SK-N-SH (cell line): ENCODE measurements around the gene HTR7. TPM values are rescaled to one million over a fixed set of nuclear protein-coding genes. Genes with fewer than 3 reads are reported as not detected.

Experiments used
- CTCF ChIA-PET: fragments of 300-600, 350-600 bp; formaldehyde crosslinking; extraction: SDS; loops from one replicate; lab custom pipeline; 2021; lab: Yijun Ruan, JAX
- POLR2A ChIA-PET: fragments of 350-600 bp; sonication (Branson Sonifier 250); formaldehyde crosslinking; extraction: SDS; loops from one replicate; lab custom pipeline; 2020; ENCODE audit warnings: antibody characterized with exemption, inconsistent platforms; lab: Yijun Ruan, JAX
- DNase-seq: peaks from one replicate; pipeline ENCODE4 v3.0.0; 2012
- H2AFZ ChIP-seq: fragments of 200-600 bp; sonication (generic); 2 replicates; pipeline ENCODE4 v1.8.1; 2016; ENCODE audit warnings: antibody characterized with exemption, mild to moderate bottlenecking, low read depth
- H3F3A ChIP-seq: fragments of 200-600 bp; sonication (generic); replicated peaks from 2 replicates; pipeline ENCODE3; 2016; ENCODE audit warnings: antibody characterized with exemption, mild to moderate bottlenecking; ENCODE audit not compliant: insufficient read depth
- H3K27ac ChIP-seq, 2 experiments: fragments of 200-500 bp in 1 of 2; fragments of 200-600 bp in 1 of 2; sonication (Bioruptor generic) in 1 of 2; sonication (generic), shearing (Covaris generic) in 1 of 2; 2 replicates each; pipeline versions ENCODE4 v1.5.1 to v1.6.1; 2014 to 2016; ENCODE audit warnings: low read depth in 2 of 2, inconsistent platforms in 1 of 2, low read length in 1 of 2, mild to moderate bottlenecking in 1 of 2, mixed read lengths in 1 of 2
- H3K27me3 ChIP-seq: fragments of 200-600 bp; sonication (generic), shearing (Covaris generic); 2 replicates; pipeline ENCODE4 v1.6.1; 2016; ENCODE audit warnings: mixed run types; ENCODE audit not compliant: insufficient read depth
- H3K36me3 ChIP-seq, 2 experiments: fragments of 200-500 bp in 1 of 2; fragments of 200-600 bp in 1 of 2; sonication (Bioruptor generic) in 1 of 2; sonication (generic) in 1 of 2; replicated peaks in 1 of 2; 2 replicates each; pipeline versions ENCODE3 to v1.5.1; 2014 to 2016; ENCODE audit warnings: low read length in 1 of 2, mild to moderate bottlenecking in 1 of 2; ENCODE audit not compliant: insufficient read depth in 2 of 2, control insufficient read depth in 1 of 2
- H3K4me1 ChIP-seq, 2 experiments: fragments of 200-500 bp in 1 of 2; fragments of 200-600 bp in 1 of 2; sonication (Bioruptor generic) in 1 of 2; sonication (generic), shearing (Covaris generic) in 1 of 2; 2 replicates each; pipeline versions ENCODE4 v1.5.1 to v1.6.1; 2014 to 2016; ENCODE audit warnings: low read depth in 1 of 2, low read length in 1 of 2, mixed run types in 1 of 2; ENCODE audit not compliant: insufficient read depth in 2 of 2, control insufficient read depth in 1 of 2
- H3K4me2 ChIP-seq: fragments of 200-600 bp; sonication (generic), shearing (Covaris generic); 2 replicates; pipeline ENCODE4 v1.6.1; 2017; ENCODE audit warnings: mixed run types
- H3K4me3 ChIP-seq, 2 experiments: fragments of 200-500 bp in 1 of 2; fragments of 200-600 bp in 1 of 2; sonication (Bioruptor generic) in 1 of 2; sonication (generic), shearing (Covaris generic) in 1 of 2; 2 replicates each; pipeline versions ENCODE4 v1.5.1 to v1.8.1; 2014 to 2016; ENCODE audit warnings: low read depth in 2 of 2, inconsistent platforms in 1 of 2, low read length in 1 of 2, mild to moderate bottlenecking in 1 of 2, mixed read lengths in 1 of 2, moderate library complexity in 1 of 2
- H3K79me2 ChIP-seq: fragments of 200-600 bp; sonication (generic); 2 replicates; pipeline ENCODE4 v1.8.1; 2017; ENCODE audit warnings: mild to moderate bottlenecking; ENCODE audit not compliant: insufficient read depth
- H3K9ac ChIP-seq: fragments of 200-600 bp; sonication (generic); 2 replicates; pipeline ENCODE4 v1.6.1; 2017; ENCODE audit warnings: mixed run types
- H3K9me2 ChIP-seq: fragments of 200-600 bp; sonication (generic); 2 replicates; pipeline ENCODE4 v1.6.1; 2017; ENCODE audit warnings: mixed run types
- H3K9me3 ChIP-seq: fragments of 200-600 bp; sonication (generic); 2 replicates; pipeline ENCODE4 v1.6.1; 2017; ENCODE audit warnings: mixed run types, mild to moderate bottlenecking, moderate library complexity
- H4K20me1 ChIP-seq: fragments of 200-600 bp; sonication (generic); 2 replicates; pipeline ENCODE4 v1.6.1; 2017; ENCODE audit warnings: mild to moderate bottlenecking, mixed run types; ENCODE audit not compliant: insufficient read depth
- ELF1 ChIP-seq: IDR thresholded peaks from 2 replicates; pipeline ENCODE4 v1.4.0; 2012
- EZH2phosphoT487 ChIP-seq: fragments of 200-600 bp; sonication (generic); IDR thresholded peaks from 2 replicates; pipeline ENCODE4 v1.6.1; 2017; ENCODE audit warnings: low read depth, mixed run types, mild to moderate bottlenecking, antibody characterized with exemption, moderate library complexity, borderline replicate concordance
- FOXJ3 ChIP-seq: sonication (generic); formaldehyde crosslinking; IDR thresholded peaks from 2 replicates; pipeline ENCODE4 v1.5.1; 2020; ENCODE audit warnings: mild to moderate bottlenecking, missing genetic modification reagents
- GABPA ChIP-seq: IDR thresholded peaks from 2 replicates; pipeline ENCODE4 v1.4.0; 2012; ENCODE audit warnings: low read depth, mild to moderate bottlenecking
- GATA2 ChIP-seq: sonication (generic); formaldehyde crosslinking; IDR thresholded peaks from 2 replicates; pipeline ENCODE4 v1.5.0; 2020; ENCODE audit warnings: mild to moderate bottlenecking, missing genetic modification reagents
- MEF2A ChIP-seq: IDR thresholded peaks from 2 replicates; pipeline ENCODE4 v1.4.0; 2012; ENCODE audit warnings: low read depth, borderline replicate concordance
- MXI1 ChIP-seq: IDR thresholded peaks from 2 replicates; pipeline ENCODE4 v1.6.1; 2012; ENCODE audit warnings: mild to moderate bottlenecking, low read depth, low read length, improper control_type of control experiment
- NRF1 ChIP-seq: IDR thresholded peaks from 2 replicates; pipeline ENCODE4 v1.6.1; 2012; ENCODE audit warnings: low read depth, mild to moderate bottlenecking, low read length
- PBX3 ChIP-seq: IDR thresholded peaks from 2 replicates; pipeline ENCODE4; 2012
- POLR2AphosphoS5 ChIP-seq: IDR thresholded peaks from 2 replicates; pipeline ENCODE4 v1.6.1; 2012; ENCODE audit warnings: low read depth, low read length
- RCOR1 ChIP-seq: fragments of 150-350 bp; IDR thresholded peaks from 2 replicates; pipeline ENCODE4 v1.6.1; 2017; ENCODE audit warnings: antibody characterized with exemption, low read length
- RFX5 ChIP-seq: IDR thresholded peaks from 2 replicates; pipeline ENCODE4 v1.6.1; 2012; ENCODE audit warnings: mild to moderate bottlenecking, improper control_type of control experiment, low read length
- RXRA ChIP-seq: IDR thresholded peaks from 2 replicates; pipeline ENCODE4 v1.4.0; 2012; ENCODE audit warnings: low read depth, mild to moderate bottlenecking, borderline replicate concordance
- TAF1 ChIP-seq: IDR thresholded peaks from 2 replicates; pipeline ENCODE4 v1.6.1; 2012; ENCODE audit warnings: low read depth, mild to moderate bottlenecking, low read length, moderate library complexity, borderline replicate concordance
- TCF12 ChIP-seq: IDR thresholded peaks from 2 replicates; pipeline ENCODE4 v1.4.0; 2012
- YY1 ChIP-seq: IDR thresholded peaks from 2 replicates; pipeline ENCODE4 v1.4.0; 2012; ENCODE audit warnings: low read depth, mild to moderate bottlenecking
- WGBS: methylation state at CpG from one replicate; pipeline ENCODE4 v1.1.6; 2017; ENCODE audit warnings: low lambda C conversion rate; 5-methylcytosine and 5-hydroxymethylcytosine counted together
- polyA plus RNA-seq, 3 experiments: library from polyadenylated mRNA; depleted of rRNA; stranded (reverse); fragments of >200 nt; gene quantifications; 2 replicates each; pipeline ENCODE4 v1.2.3, GENCODE V29; 2012
- TF ChIP-seq, protein P1 (sequence below): IDR thresholded peaks from 2 replicates; pipeline ENCODE4 v1.4.0; 2012; ENCODE audit warnings: low read depth, borderline replicate concordance
- TF ChIP-seq, protein P2 (sequence below): IDR thresholded peaks from 2 replicates; pipeline ENCODE4 v1.4.0; 2012; ENCODE audit warnings: low read depth
- TF ChIP-seq, protein P3 (sequence below): fragments of 150-350 bp; IDR thresholded peaks from 2 replicates; pipeline ENCODE4 v1.6.1; 2017; ENCODE audit warnings: antibody characterized with exemption, low read length, low read depth, borderline replicate concordance

HTR7 gene
- polyA plus RNA-seq, 1 of the 3 experiments (the other 2 are of a cell fraction) = 0.16 TPM

- ChIA-PET CTCF (interaction anchor here (1.5 kb wide), 1 partner anchor 13 kb away, joined by 5 read pairs; no protein-coding TSS in a partner anchor), POLR2A (no interaction called here)
- peaks cover 20% of the 10 kb centered on the region; the same call in 1 of the 2 replicates for H3K27me3 ChIP-seq
- H2AFZ ChIP-seq = no peak overlapping the region
- no peak for TF ChIP-seq GABPA
- TF ChIP-seq FOXJ3 (CRISPR knock-in tag) = no peak
- no peak for TF ChIP-seq TAF1
- TF ChIP-seq RCOR1 = no peak
- TF ChIP-seq EZH2phosphoT487 = no peak
- TF ChIP-seq NRF1 = no peak
- no peak for TF ChIP-seq RXRA
- TF ChIP-seq RFX5 = no peak
- no peak for TF ChIP-seq GATA2 (CRISPR knock-in tag)
- TF ChIP-seq MEF2A = no peak
- no peak for TF ChIP-seq PBX3
- no peak for TF ChIP-seq POLR2AphosphoS5
- TF ChIP-seq, protein P1, sequence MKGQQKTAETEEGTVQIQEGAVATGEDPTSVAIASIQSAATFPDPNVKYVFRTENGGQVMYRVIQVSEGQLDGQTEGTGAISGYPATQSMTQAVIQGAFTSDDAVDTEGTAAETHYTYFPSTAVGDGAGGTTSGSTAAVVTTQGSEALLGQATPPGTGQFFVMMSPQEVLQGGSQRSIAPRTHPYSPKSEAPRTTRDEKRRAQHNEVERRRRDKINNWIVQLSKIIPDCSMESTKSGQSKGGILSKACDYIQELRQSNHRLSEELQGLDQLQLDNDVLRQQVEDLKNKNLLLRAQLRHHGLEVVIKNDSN = no peak
- TF ChIP-seq MXI1 = no peak
- TF ChIP-seq, protein P2, sequence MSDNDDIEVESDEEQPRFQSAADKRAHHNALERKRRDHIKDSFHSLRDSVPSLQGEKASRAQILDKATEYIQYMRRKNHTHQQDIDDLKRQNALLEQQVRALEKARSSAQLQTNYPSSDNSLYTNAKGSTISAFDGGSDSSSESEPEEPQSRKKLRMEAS = no peak
- TF ChIP-seq TCF12 = no peak
- no peak for TF ChIP-seq YY1
- no peak for TF ChIP-seq ELF1
- TF ChIP-seq, protein P3, sequence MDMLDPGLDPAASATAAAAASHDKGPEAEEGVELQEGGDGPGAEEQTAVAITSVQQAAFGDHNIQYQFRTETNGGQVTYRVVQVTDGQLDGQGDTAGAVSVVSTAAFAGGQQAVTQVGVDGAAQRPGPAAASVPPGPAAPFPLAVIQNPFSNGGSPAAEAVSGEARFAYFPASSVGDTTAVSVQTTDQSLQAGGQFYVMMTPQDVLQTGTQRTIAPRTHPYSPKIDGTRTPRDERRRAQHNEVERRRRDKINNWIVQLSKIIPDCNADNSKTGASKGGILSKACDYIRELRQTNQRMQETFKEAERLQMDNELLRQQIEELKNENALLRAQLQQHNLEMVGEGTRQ = no peak
- peaks cover 5% of the 10 kb centered on the region; the same call in 1 of the 2 replicates for H3K9me3 ChIP-seq
- WGBS = 0% methylated on average over 1 of the region's 1 CpG
- no peak overlapping the region for H3K4me2 ChIP-seq
- no peaks in the 10 kb centered on the region for H3K4me1 ChIP-seq
- no peak overlapping the region for H3K4me3 ChIP-seq
- no peaks in the 10 kb centered on the region for H3K36me3 ChIP-seq
- no peaks in the 10 kb centered on the region for H4K20me1 ChIP-seq
- no peak overlapping the region for H3K27ac ChIP-seq
- H3K9ac ChIP-seq = no peak overlapping the region
- no peaks in the 10 kb centered on the region for H3K9me2 ChIP-seq
- DNase-seq = no peak
- H3F3A ChIP-seq = no peaks in the 10 kb centered on the region
- H3K79me2 ChIP-seq = no peaks in the 10 kb centered on the region
These were observed 7.7 kb downstream of the HTR7 start for GRCh38 chr10:90849956-90850749.
